ENCODE measurements around the gene IKBIP.

The IKBIP gene

DNA sequence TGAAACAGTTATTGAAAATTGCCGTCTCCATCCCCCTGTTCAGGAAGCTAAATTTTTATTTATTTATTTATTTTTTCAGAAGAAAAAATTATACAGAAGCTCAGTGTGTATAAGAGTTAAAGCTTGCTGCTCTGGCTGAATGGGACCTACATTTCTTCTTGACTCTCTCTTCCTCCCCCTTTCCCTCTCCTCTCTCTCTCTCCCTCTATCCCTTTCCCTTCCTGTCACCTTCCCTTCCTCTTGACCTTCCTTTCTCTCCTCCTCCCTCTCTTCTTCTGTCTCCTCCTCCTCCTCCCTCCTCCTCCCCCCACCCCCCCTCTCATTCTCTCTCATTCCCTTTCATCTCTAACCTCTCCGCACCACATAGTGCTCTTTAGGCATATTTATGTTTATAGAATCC is 39.6 kb upstream of the IKBIP start:
- TF ChIP-seq OSR1 (CRISPR knock-in tag; IDR thresholded peaks at IDR 0.05), result no peak
- no peak for TF ChIP-seq ZNF565 (CRISPR knock-in tag; conservative IDR thresholded peaks at IDR 0.05; ENCODE audit: low read depth)
- TF ChIP-seq TCF4 (CRISPR knock-in tag; IDR thresholded peaks at IDR 0.05; ENCODE audit: borderline replicate concordance), result no peak
- TF ChIP-seq, protein P1, sequence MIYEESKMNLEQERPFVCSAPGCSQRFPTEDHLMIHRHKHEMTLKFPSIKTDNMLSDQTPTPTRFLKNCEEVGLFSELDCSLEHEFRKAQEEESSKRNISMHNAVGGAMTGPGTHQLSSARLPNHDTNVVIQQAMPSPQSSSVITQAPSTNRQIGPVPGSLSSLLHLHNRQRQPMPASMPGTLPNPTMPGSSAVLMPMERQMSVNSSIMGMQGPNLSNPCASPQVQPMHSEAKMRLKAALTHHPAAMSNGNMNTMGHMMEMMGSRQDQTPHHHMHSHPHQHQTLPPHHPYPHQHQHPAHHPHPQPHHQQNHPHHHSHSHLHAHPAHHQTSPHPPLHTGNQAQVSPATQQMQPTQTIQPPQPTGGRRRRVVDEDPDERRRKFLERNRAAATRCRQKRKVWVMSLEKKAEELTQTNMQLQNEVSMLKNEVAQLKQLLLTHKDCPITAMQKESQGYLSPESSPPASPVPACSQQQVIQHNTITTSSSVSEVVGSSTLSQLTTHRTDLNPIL (CRISPR knock-in tag; IDR thresholded peaks at IDR 0.05; ENCODE audit: low read depth), result no peak
- TF ChIP-seq ZC3H10 (CRISPR knock-in tag; IDR thresholded peaks at IDR 0.05), result no peak
- no peak for TF ChIP-seq RARB (CRISPR knock-in tag; IDR thresholded peaks at IDR 0.05)
- TF ChIP-seq, protein P2, sequence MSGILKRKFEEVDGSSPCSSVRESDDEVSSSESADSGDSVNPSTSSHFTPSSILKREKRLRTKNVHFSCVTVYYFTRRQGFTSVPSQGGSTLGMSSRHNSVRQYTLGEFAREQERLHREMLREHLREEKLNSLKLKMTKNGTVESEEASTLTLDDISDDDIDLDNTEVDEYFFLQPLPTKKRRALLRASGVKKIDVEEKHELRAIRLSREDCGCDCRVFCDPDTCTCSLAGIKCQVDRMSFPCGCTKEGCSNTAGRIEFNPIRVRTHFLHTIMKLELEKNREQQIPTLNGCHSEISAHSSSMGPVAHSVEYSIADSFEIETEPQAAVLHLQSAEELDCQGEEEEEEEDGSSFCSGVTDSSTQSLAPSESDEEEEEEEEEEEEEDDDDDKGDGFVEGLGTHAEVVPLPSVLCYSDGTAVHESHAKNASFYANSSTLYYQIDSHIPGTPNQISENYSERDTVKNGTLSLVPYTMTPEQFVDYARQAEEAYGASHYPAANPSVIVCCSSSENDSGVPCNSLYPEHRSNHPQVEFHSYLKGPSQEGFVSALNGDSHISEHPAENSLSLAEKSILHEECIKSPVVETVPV (CRISPR knock-in tag; IDR thresholded peaks at IDR 0.05), result no peak
- TF ChIP-seq ZFP3 (CRISPR knock-in tag; IDR thresholded peaks at IDR 0.05), result no peak
- no peak for TF ChIP-seq CSDC2 (CRISPR knock-in tag; IDR thresholded peaks at IDR 0.05)
- no peak for TF ChIP-seq ZNF8 (CRISPR knock-in tag; IDR thresholded peaks at IDR 0.05)
- no peak for TF ChIP-seq ESRRG (CRISPR knock-in tag; IDR thresholded peaks at IDR 0.05)
- ATAC-seq, result no peak

DNA sequence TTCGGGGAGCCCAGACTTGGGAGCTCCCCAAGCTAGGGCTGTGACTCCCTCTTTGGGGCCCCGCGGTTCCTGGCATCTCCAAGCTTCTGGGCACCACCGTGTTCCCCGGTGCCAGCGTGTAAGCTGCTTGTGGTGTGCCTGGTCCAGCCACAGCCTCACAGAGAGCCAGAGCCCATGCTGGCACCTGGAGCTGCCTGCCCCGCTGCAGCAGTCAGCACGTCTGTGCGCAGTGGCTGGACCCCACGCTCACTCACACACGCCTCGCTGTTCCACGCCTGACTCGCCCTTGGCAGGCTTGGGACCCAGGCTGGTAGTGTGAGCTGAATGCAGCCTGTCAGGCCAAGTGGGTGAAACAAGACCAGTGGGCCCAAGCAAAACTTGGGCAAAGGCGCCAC is 35.0 kb upstream of the IKBIP start:
- ATAC-seq, result no peak
- TF ChIP-seq ZFP30 (CRISPR knock-in tag; IDR thresholded peaks at IDR 0.05) (no peak), GLIS3 (CRISPR knock-in tag; IDR thresholded peaks at IDR 0.05) (no peak), TCF4 (CRISPR knock-in tag; IDR thresholded peaks at IDR 0.05; ENCODE audit: borderline replicate concordance) (no peak), ZFP3 (CRISPR knock-in tag; IDR thresholded peaks at IDR 0.05) (no peak), BACH2 (CRISPR knock-in tag; IDR thresholded peaks at IDR 0.05; ENCODE audit: borderline replicate concordance) (no peak), ZNF70 (CRISPR knock-in tag; IDR thresholded peaks at IDR 0.05) (no peak), ZC3H10 (CRISPR knock-in tag; IDR thresholded peaks at IDR 0.05) (no peak)
- TF ChIP-seq, protein P3, sequence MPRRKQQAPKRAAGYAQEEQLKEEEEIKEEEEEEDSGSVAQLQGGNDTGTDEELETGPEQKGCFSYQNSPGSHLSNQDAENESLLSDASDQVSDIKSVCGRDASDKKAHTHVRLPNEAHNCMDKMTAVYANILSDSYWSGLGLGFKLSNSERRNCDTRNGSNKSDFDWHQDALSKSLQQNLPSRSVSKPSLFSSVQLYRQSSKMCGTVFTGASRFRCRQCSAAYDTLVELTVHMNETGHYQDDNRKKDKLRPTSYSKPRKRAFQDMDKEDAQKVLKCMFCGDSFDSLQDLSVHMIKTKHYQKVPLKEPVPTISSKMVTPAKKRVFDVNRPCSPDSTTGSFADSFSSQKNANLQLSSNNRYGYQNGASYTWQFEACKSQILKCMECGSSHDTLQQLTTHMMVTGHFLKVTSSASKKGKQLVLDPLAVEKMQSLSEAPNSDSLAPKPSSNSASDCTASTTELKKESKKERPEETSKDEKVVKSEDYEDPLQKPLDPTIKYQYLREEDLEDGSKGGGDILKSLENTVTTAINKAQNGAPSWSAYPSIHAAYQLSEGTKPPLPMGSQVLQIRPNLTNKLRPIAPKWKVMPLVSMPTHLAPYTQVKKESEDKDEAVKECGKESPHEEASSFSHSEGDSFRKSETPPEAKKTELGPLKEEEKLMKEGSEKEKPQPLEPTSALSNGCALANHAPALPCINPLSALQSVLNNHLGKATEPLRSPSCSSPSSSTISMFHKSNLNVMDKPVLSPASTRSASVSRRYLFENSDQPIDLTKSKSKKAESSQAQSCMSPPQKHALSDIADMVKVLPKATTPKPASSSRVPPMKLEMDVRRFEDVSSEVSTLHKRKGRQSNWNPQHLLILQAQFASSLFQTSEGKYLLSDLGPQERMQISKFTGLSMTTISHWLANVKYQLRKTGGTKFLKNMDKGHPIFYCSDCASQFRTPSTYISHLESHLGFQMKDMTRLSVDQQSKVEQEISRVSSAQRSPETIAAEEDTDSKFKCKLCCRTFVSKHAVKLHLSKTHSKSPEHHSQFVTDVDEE (CRISPR knock-in tag; IDR thresholded peaks at IDR 0.05), result no peak
- TF ChIP-seq, protein P2 (CRISPR knock-in tag; IDR thresholded peaks at IDR 0.05), result no peak
- TF ChIP-seq, protein P4, sequence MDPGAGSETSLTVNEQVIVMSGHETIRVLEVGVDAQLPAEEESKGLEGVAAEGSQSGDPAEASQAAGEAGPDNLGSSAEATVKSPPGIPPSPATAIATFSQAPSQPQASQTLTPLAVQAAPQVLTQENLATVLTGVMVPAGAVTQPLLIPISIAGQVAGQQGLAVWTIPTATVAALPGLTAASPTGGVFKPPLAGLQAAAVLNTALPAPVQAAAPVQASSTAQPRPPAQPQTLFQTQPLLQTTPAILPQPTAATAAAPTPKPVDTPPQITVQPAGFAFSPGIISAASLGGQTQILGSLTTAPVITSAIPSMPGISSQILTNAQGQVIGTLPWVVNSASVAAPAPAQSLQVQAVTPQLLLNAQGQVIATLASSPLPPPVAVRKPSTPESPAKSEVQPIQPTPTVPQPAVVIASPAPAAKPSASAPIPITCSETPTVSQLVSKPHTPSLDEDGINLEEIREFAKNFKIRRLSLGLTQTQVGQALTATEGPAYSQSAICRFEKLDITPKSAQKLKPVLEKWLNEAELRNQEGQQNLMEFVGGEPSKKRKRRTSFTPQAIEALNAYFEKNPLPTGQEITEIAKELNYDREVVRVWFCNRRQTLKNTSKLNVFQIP (CRISPR knock-in tag; IDR thresholded peaks at IDR 0.05; ENCODE audit: borderline replicate concordance, low read depth), result no peak

DNA sequence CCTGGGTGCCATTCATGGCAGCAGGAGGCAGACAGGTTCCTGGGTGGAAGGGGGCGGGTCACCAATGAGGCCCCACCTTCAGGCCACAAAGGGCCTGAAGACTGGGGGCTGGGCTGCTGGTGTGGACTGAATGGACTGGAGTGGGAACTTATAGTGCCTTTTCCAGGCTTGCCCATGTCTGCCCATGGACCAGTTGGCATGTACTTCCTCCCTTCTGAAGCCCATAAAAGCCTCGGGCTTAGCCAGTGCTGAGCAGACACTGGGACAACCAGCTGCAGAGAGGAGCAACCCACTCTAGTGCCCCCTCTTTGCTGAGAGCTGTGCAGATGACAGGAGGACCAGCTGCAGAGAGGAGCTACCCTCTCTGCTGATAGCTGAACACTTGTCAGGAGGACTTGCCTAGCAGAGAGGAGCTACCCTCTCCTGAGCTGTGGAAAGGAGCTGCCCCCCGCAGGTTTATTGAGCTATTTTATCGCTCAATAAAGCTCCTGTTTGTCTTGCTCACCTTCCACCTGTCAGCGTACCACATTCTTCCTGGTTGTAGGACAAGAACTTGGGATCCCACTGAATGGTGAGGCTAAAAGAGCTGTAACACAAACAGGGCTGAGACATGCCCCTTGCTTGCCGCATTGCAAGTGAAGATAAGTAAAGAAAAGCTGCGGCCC is 34.5 kb upstream of the IKBIP start:
- no peak for ATAC-seq
- TF ChIP-seq OSR1 (CRISPR knock-in tag; IDR thresholded peaks at IDR 0.05) (no peak), ZNF70 (CRISPR knock-in tag; IDR thresholded peaks at IDR 0.05) (no peak), BACH2 (CRISPR knock-in tag; IDR thresholded peaks at IDR 0.05; ENCODE audit: borderline replicate concordance) (no peak)

DNA sequence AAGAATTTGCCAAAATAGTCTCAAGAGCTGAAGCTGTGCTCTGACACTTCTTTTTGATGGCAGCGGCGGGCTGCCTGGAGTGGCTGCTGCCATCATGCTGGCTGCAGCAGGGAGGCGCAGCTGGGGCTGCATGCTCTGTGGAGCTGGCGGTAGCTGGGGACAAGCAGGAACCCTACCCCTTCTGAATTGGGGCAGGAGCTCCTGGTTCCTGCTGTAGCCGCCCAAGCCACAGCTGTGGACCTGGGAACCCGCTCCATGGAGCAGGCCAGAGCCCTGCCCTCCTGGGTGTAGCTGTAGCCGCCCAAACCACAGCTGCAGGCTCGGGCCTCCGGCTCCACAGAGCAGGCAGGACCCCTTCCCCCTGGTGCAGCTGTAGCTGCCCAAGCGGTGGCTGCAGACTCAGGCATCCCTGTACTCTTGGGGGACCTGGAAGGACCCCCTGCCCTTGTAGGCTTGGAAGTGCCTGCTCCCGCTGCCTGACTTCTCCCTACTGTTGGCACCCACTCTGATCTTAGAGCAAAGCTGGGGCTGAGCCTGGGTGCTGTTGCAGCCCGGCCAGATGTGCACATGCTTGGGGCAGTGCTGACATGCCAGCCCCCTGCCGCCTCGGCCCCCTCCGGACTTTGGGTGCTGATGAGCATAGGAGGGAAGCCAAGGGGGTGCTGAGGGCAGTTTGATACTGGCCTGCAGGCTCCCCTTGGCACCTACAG is 33.8 kb upstream of the IKBIP start:
- ATAC-seq, result no peak
- TF ChIP-seq, protein P1 (CRISPR knock-in tag; IDR thresholded peaks at IDR 0.05; ENCODE audit: low read depth), result no peak
- TF ChIP-seq ISL1 (CRISPR knock-in tag; IDR thresholded peaks at IDR 0.05) (no peak), TCF4 (CRISPR knock-in tag; IDR thresholded peaks at IDR 0.05; ENCODE audit: borderline replicate concordance) (no peak), TOX (CRISPR knock-in tag; IDR thresholded peaks at IDR 0.05; ENCODE audit: borderline replicate concordance) (no peak), ZNF565 (CRISPR knock-in tag; conservative IDR thresholded peaks at IDR 0.05; ENCODE audit: low read depth) (no peak), ZFP30 (CRISPR knock-in tag; IDR thresholded peaks at IDR 0.05) (no peak), OSR1 (CRISPR knock-in tag; IDR thresholded peaks at IDR 0.05) (no peak), ZNF70 (CRISPR knock-in tag; IDR thresholded peaks at IDR 0.05) (no peak), PPARA (CRISPR knock-in tag; IDR thresholded peaks at IDR 0.05; ENCODE audit: borderline replicate concordance) (no peak), ZFP3 (CRISPR knock-in tag; IDR thresholded peaks at IDR 0.05) (no peak)
- TF ChIP-seq, protein P5, sequence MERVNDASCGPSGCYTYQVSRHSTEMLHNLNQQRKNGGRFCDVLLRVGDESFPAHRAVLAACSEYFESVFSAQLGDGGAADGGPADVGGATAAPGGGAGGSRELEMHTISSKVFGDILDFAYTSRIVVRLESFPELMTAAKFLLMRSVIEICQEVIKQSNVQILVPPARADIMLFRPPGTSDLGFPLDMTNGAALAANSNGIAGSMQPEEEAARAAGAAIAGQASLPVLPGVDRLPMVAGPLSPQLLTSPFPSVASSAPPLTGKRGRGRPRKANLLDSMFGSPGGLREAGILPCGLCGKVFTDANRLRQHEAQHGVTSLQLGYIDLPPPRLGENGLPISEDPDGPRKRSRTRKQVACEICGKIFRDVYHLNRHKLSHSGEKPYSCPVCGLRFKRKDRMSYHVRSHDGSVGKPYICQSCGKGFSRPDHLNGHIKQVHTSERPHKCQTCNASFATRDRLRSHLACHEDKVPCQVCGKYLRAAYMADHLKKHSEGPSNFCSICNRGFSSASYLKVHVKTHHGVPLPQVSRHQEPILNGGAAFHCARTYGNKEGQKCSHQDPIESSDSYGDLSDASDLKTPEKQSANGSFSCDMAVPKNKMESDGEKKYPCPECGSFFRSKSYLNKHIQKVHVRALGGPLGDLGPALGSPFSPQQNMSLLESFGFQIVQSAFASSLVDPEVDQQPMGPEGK (CRISPR knock-in tag; IDR thresholded peaks at IDR 0.05; ENCODE audit: borderline replicate concordance), result no peak

All from SK-N-SH treated with all-trans-retinoic acid at 6 μM for 48 hours (cell line).